ACC112 (cell line): ENCODE data around the gene HLF.

ENCODE experiments used
- H2AFZ ChIP-seq: fragments of 200-600 bp; sonication (generic); one replicate; pipeline ENCODE4 v1.6.0; 2017; ENCODE audit warnings: antibody characterized with exemption, low read length; ENCODE audit not compliant: unreplicated experiment
- H3K27ac ChIP-seq: fragments of 200-600 bp; sonication (generic); 2 replicates; pipeline ENCODE4 v1.5.1; 2014; ENCODE audit warnings: low read depth, mild to moderate bottlenecking, antibody characterized with exemption, low read length, moderate library complexity
- H3K27me3 ChIP-seq: fragments of 200-600 bp; sonication (generic); 2 replicates; pipeline ENCODE4 v1.6.1; 2014; ENCODE audit warnings: mild to moderate bottlenecking, antibody characterized with exemption, low read length, moderate library complexity, mixed read lengths; ENCODE audit not compliant: insufficient read depth
- H3K36me3 ChIP-seq: fragments of 200-600 bp; sonication (generic); 2 replicates; pipeline ENCODE4 v1.6.1; 2016; ENCODE audit warnings: mild to moderate bottlenecking, antibody characterized with exemption, low read length, moderate library complexity, mixed read lengths; ENCODE audit not compliant: insufficient read depth
- H3K4me1 ChIP-seq: fragments of 200-600 bp; sonication (generic); one replicate; pipeline ENCODE4 v1.6.1; 2016; ENCODE audit warnings: low read length, mixed read lengths; ENCODE audit not compliant: insufficient read depth, unreplicated experiment, control insufficient read depth
- H3K4me3 ChIP-seq: fragments of 200-600 bp; sonication (generic); 2 replicates; pipeline ENCODE4 v1.5.1; 2014; ENCODE audit warnings: mild to moderate bottlenecking, low read depth, low read length
- H3K79me2 ChIP-seq: fragments of 200-600 bp; sonication (generic); one replicate; pipeline ENCODE4 v1.6.0; 2016; ENCODE audit warnings: low read length; ENCODE audit not compliant: control insufficient read depth, unreplicated experiment, insufficient read depth

Gene HLF

DNA sequence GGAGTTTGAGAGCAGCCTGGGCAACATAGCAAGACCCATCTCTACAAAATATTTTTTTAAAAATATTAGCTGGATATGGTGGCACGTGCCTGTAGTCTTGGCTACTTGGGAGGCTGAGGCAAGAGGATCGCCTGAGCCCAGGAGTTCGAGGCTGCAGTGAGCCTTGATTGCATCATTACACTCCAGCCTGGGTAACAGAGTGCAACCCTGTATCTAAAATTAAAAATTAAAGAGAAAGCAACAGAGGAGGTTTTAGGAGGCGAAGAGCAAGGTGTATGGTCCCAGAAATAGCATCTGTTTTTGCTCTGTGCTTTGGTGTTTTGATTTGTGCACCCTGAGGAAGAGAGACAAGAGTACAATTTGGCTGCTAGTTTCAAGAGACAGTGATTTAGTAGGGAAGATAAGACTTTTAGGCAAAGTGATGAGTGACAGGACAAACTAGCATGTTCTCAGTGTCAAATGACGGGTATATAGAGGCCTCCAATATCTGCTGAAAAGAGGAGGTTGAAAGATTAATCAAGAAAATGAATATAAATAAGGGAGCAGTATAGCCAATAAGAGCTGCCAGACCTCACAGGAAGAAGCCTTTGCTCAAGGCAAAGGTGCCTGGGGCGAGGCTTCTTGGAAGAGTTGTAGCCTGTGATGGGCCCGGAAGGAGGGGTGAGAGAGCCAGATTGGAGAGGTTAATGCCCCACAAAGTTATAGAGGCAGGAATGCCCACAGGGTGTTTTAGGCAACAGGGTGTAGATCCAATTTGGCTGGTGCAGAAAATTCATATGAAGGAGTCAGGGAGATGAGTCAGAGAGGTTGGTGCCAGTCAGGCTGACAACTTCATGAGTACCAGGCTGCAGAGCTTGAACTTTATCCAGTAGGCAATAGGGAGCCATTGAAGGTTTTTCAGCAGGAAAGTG lies 11.4 kb downstream of the HLF start:
- H3K36me3 ChIP-seq, result no peaks in the 10 kb centered on the region
- H3K4me3 ChIP-seq, result no peak overlapping the region
- H3K79me2 ChIP-seq, result no peaks in the 10 kb centered on the region
- H3K27me3 ChIP-seq, result no peaks in the 10 kb centered on the region
- peaks cover 33% of the 10 kb centered on the region for H3K4me1 ChIP-seq
- H2AFZ ChIP-seq, result no peak overlapping the region
- H3K27ac ChIP-seq, result no peak overlapping the region

DNA sequence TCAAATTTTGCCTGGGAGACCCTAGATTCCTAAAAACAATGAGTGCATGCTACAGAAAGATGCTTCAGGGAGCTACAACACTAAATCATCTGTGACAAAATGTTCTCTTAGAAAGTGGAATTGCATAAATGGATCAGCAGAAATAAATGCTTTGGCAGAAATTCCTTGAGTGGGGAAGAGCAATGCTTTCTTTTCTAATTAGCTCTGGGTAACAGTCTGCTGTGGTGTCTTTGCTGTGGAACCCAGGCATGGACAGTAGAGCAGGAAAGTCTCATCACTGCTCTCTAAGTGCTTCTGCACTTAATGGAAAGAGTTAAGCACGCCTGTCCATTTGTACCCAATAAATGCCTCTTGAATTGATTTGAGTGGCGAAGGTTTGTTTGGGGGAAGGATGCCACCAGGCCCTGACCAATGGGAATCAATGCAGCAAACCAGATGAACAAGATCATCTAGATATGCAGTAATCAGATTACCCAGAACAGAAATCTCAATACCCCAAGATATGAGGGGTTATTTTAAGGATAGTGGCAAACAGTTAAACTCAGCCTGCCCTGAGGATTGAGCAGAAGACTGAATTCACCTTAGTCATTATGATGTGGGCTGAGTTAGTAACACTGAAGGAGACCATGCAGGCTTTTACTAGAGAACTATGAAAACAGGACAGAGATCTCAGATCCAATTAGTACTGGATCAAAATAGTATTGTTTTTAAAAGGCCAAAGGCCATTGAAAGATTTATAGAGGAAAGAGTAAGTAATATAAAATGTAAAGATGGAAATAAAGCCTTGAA lies 13.6 kb downstream of the HLF start:
- H3K4me1 ChIP-seq, result peaks cover 33% of the 10 kb centered on the region
- no peaks in the 10 kb centered on the region for H3K79me2 ChIP-seq
- H3K4me3 ChIP-seq, result no peak overlapping the region

DNA sequence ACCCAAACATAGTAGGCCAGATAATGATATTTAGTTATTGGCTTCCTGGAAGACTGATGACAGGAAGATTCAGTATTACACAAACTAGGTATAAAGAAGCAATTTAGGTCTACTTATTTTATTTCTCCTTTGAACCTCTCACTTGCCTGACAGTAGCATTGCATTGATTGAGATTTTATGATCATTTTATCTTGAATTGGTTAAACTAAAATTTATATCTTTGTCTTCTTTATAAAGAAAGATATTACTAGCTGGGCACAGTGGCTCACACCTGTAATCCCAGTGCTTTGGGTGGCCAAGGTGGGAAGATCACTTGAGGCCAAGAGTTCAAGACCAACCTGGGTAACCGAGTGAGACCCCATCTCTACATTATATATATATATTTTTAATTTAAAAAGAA lies 14.4 kb downstream of the HLF start:
- no peak overlapping the region for H2AFZ ChIP-seq
- H3K27me3 ChIP-seq, result no peaks in the 10 kb centered on the region
- H3K4me3 ChIP-seq, result no peak overlapping the region
- no peak overlapping the region for H3K27ac ChIP-seq
- peaks cover 24% of the 10 kb centered on the region for H3K4me1 ChIP-seq
- no peaks in the 10 kb centered on the region for H3K79me2 ChIP-seq
- H3K36me3 ChIP-seq, result no peaks in the 10 kb centered on the region

More for the DNA sequence above, 13.6 kb downstream of the HLF start:
- no peaks in the 10 kb centered on the region for H3K36me3 ChIP-seq
- no peaks in the 10 kb centered on the region for H3K27me3 ChIP-seq
- H2AFZ ChIP-seq, result no peak overlapping the region
- H3K27ac ChIP-seq, result no peak overlapping the region

- peaks cover 21% of the 10 kb centered on the region for H3K4me1 ChIP-seq
- H3K79me2 ChIP-seq, result no peaks in the 10 kb centered on the region
- H2AFZ ChIP-seq, result no peak overlapping the region
- no peaks in the 10 kb centered on the region for H3K27me3 ChIP-seq
- H3K36me3 ChIP-seq, result no peaks in the 10 kb centered on the region
- no peak overlapping the region for H3K4me3 ChIP-seq
- H3K27ac ChIP-seq, result no peak overlapping the region
Observed at GRCh38 chr17:55279788-55280187, 15.0 kb downstream of the HLF start.

DNA sequence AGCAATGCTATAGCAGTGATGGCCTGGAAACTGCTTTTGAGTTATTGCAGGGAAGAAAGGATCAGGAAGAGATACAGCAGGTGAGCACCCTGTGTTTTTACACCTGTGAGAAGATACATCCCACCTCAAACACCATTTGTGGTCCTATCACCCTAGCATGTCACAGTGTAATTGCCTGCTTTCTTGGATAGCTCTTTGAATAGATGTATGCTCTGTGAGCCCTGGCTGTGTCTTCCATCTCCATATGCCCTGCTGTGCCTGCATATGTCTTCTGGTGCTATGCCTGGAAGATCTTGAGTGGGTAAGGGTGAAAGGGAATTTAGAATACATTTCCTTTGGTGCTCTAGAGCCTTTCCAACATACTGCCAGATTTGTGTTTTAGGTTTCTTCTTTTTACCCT lies 15.5 kb downstream of the HLF start:
- Histone ChIP-seq H3K36me3 (no peaks in the 10 kb centered on the region), H2AFZ (no peak overlapping the region), H3K4me3 (no peak overlapping the region), H3K27ac (no peak overlapping the region), H3K27me3 (no peaks in the 10 kb centered on the region), H3K4me1 (peaks cover 24% of the 10 kb centered on the region), H3K79me2 (no peaks in the 10 kb centered on the region)

DNA sequence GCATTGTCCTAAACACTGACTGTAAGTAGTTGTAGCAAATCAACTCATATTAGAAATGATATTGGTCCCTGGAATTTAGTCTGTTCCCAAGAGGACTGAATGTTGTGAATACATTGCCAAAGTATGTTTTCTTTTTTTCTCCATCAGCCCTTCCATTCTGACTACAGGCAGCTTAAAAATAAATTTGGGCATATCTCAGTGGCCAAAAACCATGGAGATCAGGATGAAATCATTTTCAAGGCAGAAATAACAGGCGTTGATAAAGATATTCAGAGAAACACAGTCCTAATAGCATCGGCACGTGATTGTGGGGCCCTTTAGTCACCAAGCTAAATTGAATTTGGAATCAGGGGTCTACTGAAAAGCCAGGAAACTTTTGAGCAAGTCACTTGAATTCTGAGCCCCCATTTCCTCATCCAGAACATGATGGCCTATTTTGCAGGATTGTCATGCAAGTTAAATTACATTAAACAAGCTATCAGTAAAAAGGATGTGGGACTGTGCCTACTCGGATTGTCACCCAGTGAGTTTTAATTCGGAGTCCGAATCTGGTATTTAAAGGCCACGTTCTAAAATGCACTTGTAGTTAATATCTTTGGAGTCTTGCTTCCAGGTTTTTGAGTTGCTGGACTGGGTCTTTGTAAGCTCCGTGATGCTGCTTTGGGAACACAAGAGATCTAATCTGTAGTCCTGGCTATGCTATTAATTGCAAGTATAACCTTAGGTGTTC lies 17.1 kb downstream of the HLF start:
- H3K36me3 ChIP-seq, result no peaks in the 10 kb centered on the region

GRCh38 chr17:55282379-55282702 lies 17.6 kb downstream of the HLF start:
- H2AFZ ChIP-seq, result no peak overlapping the region
- no peaks in the 10 kb centered on the region for H3K36me3 ChIP-seq
- H3K27me3 ChIP-seq, result no peaks in the 10 kb centered on the region
- H3K4me3 ChIP-seq, result no peak overlapping the region
- peaks cover 31% of the 10 kb centered on the region for H3K4me1 ChIP-seq
- no peak overlapping the region for H3K27ac ChIP-seq
- H3K79me2 ChIP-seq, result no peaks in the 10 kb centered on the region

More for the DNA sequence above, 17.1 kb downstream of the HLF start:
- Histone ChIP-seq H3K4me3 (no peak overlapping the region), H2AFZ (no peak overlapping the region), H3K27me3 (no peaks in the 10 kb centered on the region), H3K79me2 (no peaks in the 10 kb centered on the region), H3K27ac (no peak overlapping the region), H3K4me1 (peaks cover 30% of the 10 kb centered on the region)

- H3K79me2 ChIP-seq, result no peaks in the 10 kb centered on the region
- H3K4me3 ChIP-seq, result no peak overlapping the region
- H3K27ac ChIP-seq, result no peak overlapping the region
- H3K27me3 ChIP-seq, result no peaks in the 10 kb centered on the region
- H2AFZ ChIP-seq, result no peak overlapping the region
- no peaks in the 10 kb centered on the region for H3K36me3 ChIP-seq
- peaks cover 35% of the 10 kb centered on the region for H3K4me1 ChIP-seq
Observed at GRCh38 chr17:55282741-55283140, 18.0 kb downstream of the HLF start.

DNA sequence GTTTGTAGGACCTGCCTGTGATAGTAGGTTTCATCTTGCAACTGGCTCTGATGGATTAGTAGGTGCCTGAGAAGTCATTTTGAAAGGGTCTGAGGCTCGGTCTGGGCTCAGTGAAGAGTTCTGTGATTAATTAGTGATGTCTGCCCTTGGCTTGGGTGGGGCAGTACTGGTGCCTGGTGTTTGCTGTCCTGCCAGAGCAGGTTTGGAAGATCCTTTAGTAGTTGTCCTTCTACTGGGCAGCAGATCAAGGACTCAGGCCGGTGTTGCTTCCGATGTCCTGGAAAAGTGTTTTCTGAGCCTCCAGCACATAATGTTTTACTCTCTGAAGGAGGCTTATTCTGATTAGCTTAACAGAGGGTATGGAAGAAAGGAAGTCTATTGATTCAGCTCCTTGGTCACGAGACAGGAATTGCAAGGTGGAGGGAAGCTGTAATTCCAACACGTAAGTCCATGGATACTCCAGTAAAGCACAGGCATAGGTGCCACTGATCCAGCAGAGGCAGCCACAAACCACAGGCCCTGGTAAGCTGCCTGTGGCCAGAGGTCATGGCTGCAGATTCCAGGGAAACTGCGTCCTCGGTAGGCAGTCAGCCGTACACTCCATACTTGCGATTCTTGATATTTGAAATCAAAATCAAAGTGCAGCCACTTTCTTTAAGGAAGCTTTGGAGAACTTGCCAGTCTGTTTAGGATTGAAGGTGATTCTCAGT lies 18.7 kb downstream of the HLF start:
- Histone ChIP-seq H2AFZ (no peak overlapping the region), H3K4me3 (no peak overlapping the region)

More for the DNA sequence above, 18.7 kb downstream of the HLF start:
- Histone ChIP-seq H3K27ac (no peak overlapping the region), H3K36me3 (no peaks in the 10 kb centered on the region), H3K27me3 (no peaks in the 10 kb centered on the region), H3K4me1 (peaks cover 37% of the 10 kb centered on the region), H3K79me2 (no peaks in the 10 kb centered on the region)
